ENCODE results near the gene ADAMTS13.

- TF ChIP-seq, protein P1, sequence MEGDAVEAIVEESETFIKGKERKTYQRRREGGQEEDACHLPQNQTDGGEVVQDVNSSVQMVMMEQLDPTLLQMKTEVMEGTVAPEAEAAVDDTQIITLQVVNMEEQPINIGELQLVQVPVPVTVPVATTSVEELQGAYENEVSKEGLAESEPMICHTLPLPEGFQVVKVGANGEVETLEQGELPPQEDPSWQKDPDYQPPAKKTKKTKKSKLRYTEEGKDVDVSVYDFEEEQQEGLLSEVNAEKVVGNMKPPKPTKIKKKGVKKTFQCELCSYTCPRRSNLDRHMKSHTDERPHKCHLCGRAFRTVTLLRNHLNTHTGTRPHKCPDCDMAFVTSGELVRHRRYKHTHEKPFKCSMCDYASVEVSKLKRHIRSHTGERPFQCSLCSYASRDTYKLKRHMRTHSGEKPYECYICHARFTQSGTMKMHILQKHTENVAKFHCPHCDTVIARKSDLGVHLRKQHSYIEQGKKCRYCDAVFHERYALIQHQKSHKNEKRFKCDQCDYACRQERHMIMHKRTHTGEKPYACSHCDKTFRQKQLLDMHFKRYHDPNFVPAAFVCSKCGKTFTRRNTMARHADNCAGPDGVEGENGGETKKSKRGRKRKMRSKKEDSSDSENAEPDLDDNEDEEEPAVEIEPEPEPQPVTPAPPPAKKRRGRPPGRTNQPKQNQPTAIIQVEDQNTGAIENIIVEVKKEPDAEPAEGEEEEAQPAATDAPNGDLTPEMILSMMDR (IDR thresholded peaks at IDR 0.05; ENCODE audit: low read depth, low read length), result no peak
- no peak for TF ChIP-seq EZH2phosphoT487 (IDR thresholded peaks at IDR 0.05; ENCODE audit: low read depth)
Measured at GRCh38 chr9:133457233-133457632, 35.1 kb downstream of the ADAMTS13 start.

Measured in OCI-LY3 (cell line).